B cell (primary cell): ENCODE measurements around the gene DYDC2. TPM values are rescaled to one million over a fixed set of nuclear protein-coding genes. Genes with fewer than 3 reads are reported as not detected.

ENCODE experiments used
- ATAC-seq: fragments of 200-7000 bp; cut with Tn5 transposase; one replicate; pipeline ENCODE4 v1.10.0; 2021; ENCODE audit warnings: low read depth, mild to moderate bottlenecking, moderate number of reproducible peaks, moderate library complexity
- CTCF ChIA-PET: fragments of 350-600 bp; sonication (Branson Sonifier 250); formaldehyde crosslinking; loops from one replicate; lab custom pipeline; 2021; ENCODE audit warnings: antibody characterized with exemption, inconsistent platforms; lab: Charles Lee
- POLR2A ChIA-PET: fragments of 350-600 bp; sonication (Branson Sonifier 250); formaldehyde crosslinking; loops from one replicate; lab custom pipeline; 2021; ENCODE audit warnings: antibody characterized with exemption; lab: Charles Lee
- DNase-seq: peaks from one replicate; pipeline ENCODE4 v3.0.0; 2013
- H2AFZ ChIP-seq: 2 replicates; pipeline ENCODE4 v1.6.1; 2012; ENCODE audit warnings: mild to moderate bottlenecking, low read depth, low read length; ENCODE audit not compliant: insufficient read depth, poor library complexity, severe bottlenecking
- H3K27ac ChIP-seq, 2 donors: 1 replicate in 1 of 2; 2 replicates in 1 of 2; pipeline ENCODE4 v1.5.1; 2012 to 2013; ENCODE audit warnings: low read length in 2 of 2, mild to moderate bottlenecking in 2 of 2, moderate library complexity in 1 of 2
- H3K27me3 ChIP-seq, 4 experiments: fragments of 200-600 bp in 1 of 4; sonication (generic) in 1 of 4; replicated peaks in 1 of 4; 1 replicate in 2 of 4; 2 replicates in 2 of 4; pipeline versions ENCODE4 v1.6.1 to v1.7.0; 2013 to 2016; ENCODE audit warnings: low read length in 3 of 4, mild to moderate bottlenecking in 2 of 4, mixed read lengths in 1 of 4, moderate library complexity in 1 of 4; ENCODE audit not compliant: insufficient read depth in 4 of 4, control insufficient read depth in 3 of 4; ENCODE audit errors: control extremely low read depth in 1 of 4
- H3K36me3 ChIP-seq, 2 experiments: replicated peaks in 1 of 2; 1 replicate in 1 of 2; 2 replicates in 1 of 2; pipeline versions ENCODE4 v1.6.1 to v1.7.1; 2013; ENCODE audit warnings: low read length in 1 of 2; ENCODE audit not compliant: insufficient read depth in 2 of 2, control insufficient read depth in 1 of 2; ENCODE audit errors: control extremely low read depth in 1 of 2, extremely low read depth in 1 of 2
- H3K4me1 ChIP-seq, 2 donors: fragments of 200-600 bp in 1 of 2; sonication (generic) in 1 of 2; 1 replicate in 1 of 2; 2 replicates in 1 of 2; pipeline versions ENCODE4 v1.5.1 to v1.6.1; 2013 to 2017; ENCODE audit warnings: low read length in 2 of 2; ENCODE audit not compliant: control insufficient read depth in 2 of 2, insufficient read depth in 2 of 2
- H3K4me2 ChIP-seq: replicated peaks from 2 replicates; pipeline ENCODE3; 2012; ENCODE audit warnings: mild to moderate bottlenecking, low read depth, low read length; ENCODE audit not compliant: poor library complexity, severe bottlenecking
- H3K4me3 ChIP-seq, 5 experiments: fragments of 200-600 bp in 1 of 5; sonication (generic) in 1 of 5; 1 replicate in 3 of 5; 2 replicates in 2 of 5; pipeline versions ENCODE4 v1.5.1 to v1.7.0; 2011 to 2016; ENCODE audit warnings: low read length in 4 of 5, mild to moderate bottlenecking in 4 of 5, low read depth in 2 of 5, control low read depth in 1 of 5, moderate library complexity in 1 of 5; ENCODE audit not compliant: insufficient read depth in 1 of 5; ENCODE audit errors: control extremely low read depth in 1 of 5, extremely low read depth in 1 of 5
- H3K79me2 ChIP-seq: fragments of 200-600 bp; sonication (generic); one replicate; pipeline ENCODE4 v1.6.0; 2016; ENCODE audit warnings: low read length; ENCODE audit not compliant: control insufficient read depth, insufficient read depth
- H3K9ac ChIP-seq: fragments of 200-600 bp; sonication (generic); 2 replicates; pipeline ENCODE4 v1.6.1; 2017; ENCODE audit warnings: mild to moderate bottlenecking, low read length, moderate library complexity
- H3K9me3 ChIP-seq, 3 donors: one replicate each; pipeline versions ENCODE4 v1.6.1 to v1.7.1; 2013; ENCODE audit warnings: low read length in 2 of 3; ENCODE audit not compliant: control insufficient read depth in 2 of 3, insufficient read depth in 1 of 3; ENCODE audit errors: control extremely low read depth in 1 of 3
- H4K20me1 ChIP-seq: 2 replicates; pipeline ENCODE4 v1.6.0; 2012; ENCODE audit warnings: mild to moderate bottlenecking, low read length; ENCODE audit not compliant: insufficient read depth, control insufficient read depth, poor library complexity, severe bottlenecking
- H3K27ac Mint-ChIP-seq: one replicate; pipeline ENCODE4 v1.8.0; 2021; ENCODE audit warnings: mixed read lengths
- H3K27me3 Mint-ChIP-seq: one replicate; pipeline ENCODE4 v1.8.0; 2021; ENCODE audit warnings: mixed read lengths
- H3K4me1 Mint-ChIP-seq: one replicate; pipeline ENCODE4 v1.8.0; 2021; ENCODE audit warnings: mixed read lengths
- H3K4me3 Mint-ChIP-seq: one replicate; pipeline ENCODE4 v1.8.0; 2021; ENCODE audit warnings: mixed read lengths
- H3K9me3 Mint-ChIP-seq: one replicate; pipeline ENCODE4 v1.8.0; 2022; ENCODE audit warnings: mixed read lengths; ENCODE audit not compliant: insufficient read depth
- EZH2 ChIP-seq: IDR thresholded peaks from 2 replicates; pipeline ENCODE4 v1.6.1; 2012; ENCODE audit warnings: borderline replicate concordance, low read depth, mild to moderate bottlenecking, moderate library complexity, low read length; ENCODE audit not compliant: insufficient read depth, poor library complexity, severe bottlenecking
- WGBS: methylation state at CpG from one replicate; pipeline ENCODE4 v1.1.5; 2013; ENCODE audit warnings: missing lambda C conversion rate; ENCODE audit not compliant: insufficient coverage; 5-methylcytosine and 5-hydroxymethylcytosine counted together
- intact Hi-C: fragments of 100-400 bp; cut with micrococcal nuclease; formaldehyde crosslinking; loops from one replicate; pipeline ENCODE4 v1.10.0; 2022
- polyA minus RNA-seq: library from RNA; depleted of rRNA, polyadenylated mRNA; stranded (reverse); fragments of >200 nt; gene quantifications from 2 replicates; pipeline ENCODE4 v1.2.3, GENCODE V29; 2012
- polyA plus RNA-seq: library from polyadenylated mRNA; depleted of rRNA; stranded (reverse); fragments of >200 nt; gene quantifications from 2 replicates; pipeline ENCODE4 v1.2.3, GENCODE V29; 2012
- total RNA-seq, 2 donors: library from RNA; stranded (reverse); fragments of 120-200 nt in 1 of 2; gene quantifications; 1 replicate in 1 of 2; 2 replicates in 1 of 2; pipeline versions ENCODE4 v1.2.3 to v1.2.4, GENCODE V29; 2013 to 2022
- TF ChIP-seq, protein P1 (sequence below): fragments of 200-600 bp; IDR thresholded peaks from one replicate; pipeline ENCODE4 v1.8.0; 2022; ENCODE audit warnings: antibody characterized with exemption, mild to moderate bottlenecking

The DYDC2 gene
- total RNA-seq: not detected in 2 replicates
- not detected for total RNA-seq (2013)
- not detected in 2 replicates for polyA plus RNA-seq
- not detected in 2 replicates for polyA minus RNA-seq

GRCh38 chr10:80356563-80356988, at the start of gene DYDC2, which contains the start of gene DYDC1:
DYDC2 (plus strand) TSS chr10:80356781; CDS start chr10:80362444, 5,663 bp downstream.
DYDC1 (minus strand) TSS chr10:80356755; CDS start chr10:80352601, 4,154 bp downstream.
- Histone ChIP-seq H3K79me2 (no peaks in the 10 kb centered on the region), H3K36me3 (no peaks in the 10 kb centered on the region), H2AFZ (peak within 1 kb of the TSS; percentile 68), H3K27me3 (peaks cover 0 to 19% (median 8%) of the 10 kb centered on the region in 4 experiments), H3K4me3 (peak within 1 kb of the TSS in 3 of 5 experiments; percentile 20 to 41 (median 36)), H3K9ac (peak within 1 kb of the TSS; percentile 37), H3K4me1 (peaks cover 4 to 9% of the 10 kb centered on the region in 2 donors), H3K9me3 (peaks cover 0 to 4% (median 0%) of the 10 kb centered on the region in 3 donors), H4K20me1 (no peaks in the 10 kb centered on the region), H3K27ac (no peak within 1 kb of the TSS), H3K4me2 (peak within 1 kb of the TSS; percentile 73)
- POLR2A ChIA-PET: no interaction called here
- Mint-ChIP-seq H3K4me1 (peaks cover 13% of the 10 kb centered on the region), H3K27ac (no peak within 1 kb of the TSS), H3K27me3 (peaks cover 32% of the 10 kb centered on the region), H3K4me3 (peak within 1 kb of the TSS; percentile 81), H3K9me3 (no peaks in the 10 kb centered on the region)
- CTCF ChIA-PET: no interaction called here
- TF ChIP-seq, protein P1, sequence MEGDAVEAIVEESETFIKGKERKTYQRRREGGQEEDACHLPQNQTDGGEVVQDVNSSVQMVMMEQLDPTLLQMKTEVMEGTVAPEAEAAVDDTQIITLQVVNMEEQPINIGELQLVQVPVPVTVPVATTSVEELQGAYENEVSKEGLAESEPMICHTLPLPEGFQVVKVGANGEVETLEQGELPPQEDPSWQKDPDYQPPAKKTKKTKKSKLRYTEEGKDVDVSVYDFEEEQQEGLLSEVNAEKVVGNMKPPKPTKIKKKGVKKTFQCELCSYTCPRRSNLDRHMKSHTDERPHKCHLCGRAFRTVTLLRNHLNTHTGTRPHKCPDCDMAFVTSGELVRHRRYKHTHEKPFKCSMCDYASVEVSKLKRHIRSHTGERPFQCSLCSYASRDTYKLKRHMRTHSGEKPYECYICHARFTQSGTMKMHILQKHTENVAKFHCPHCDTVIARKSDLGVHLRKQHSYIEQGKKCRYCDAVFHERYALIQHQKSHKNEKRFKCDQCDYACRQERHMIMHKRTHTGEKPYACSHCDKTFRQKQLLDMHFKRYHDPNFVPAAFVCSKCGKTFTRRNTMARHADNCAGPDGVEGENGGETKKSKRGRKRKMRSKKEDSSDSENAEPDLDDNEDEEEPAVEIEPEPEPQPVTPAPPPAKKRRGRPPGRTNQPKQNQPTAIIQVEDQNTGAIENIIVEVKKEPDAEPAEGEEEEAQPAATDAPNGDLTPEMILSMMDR: no peak
- no peak for TF ChIP-seq EZH2
- ATAC-seq: peak; percentile 45
- DNase-seq: peak; percentile 26
- whole genome bisulfite sequencing: 6% methylated on average over 41 of the region's 43 CpGs
- intact Hi-C loops: no loop called here

GRCh38 chr10:80313523-80313922, 43.1 kb upstream of the DYDC2 start:
- Mint-ChIP-seq H3K27ac (no peak overlapping the region), H3K9me3 (peaks cover 4% of the 10 kb centered on the region), H3K4me3 (no peak overlapping the region), H3K27me3 (peaks cover 8% of the 10 kb centered on the region), H3K4me1 (peaks cover 1% of the 10 kb centered on the region)
- CTCF ChIA-PET: no interaction called here
- WGBS: 90% methylated on average over 5 of the region's 5 CpGs
- no peaks in the 10 kb centered on the region for H3K27me3 ChIP-seq
- peaks cover 0 to 7% (median 1%) of the 10 kb centered on the region in 3 donors for H3K9me3 ChIP-seq
- POLR2A ChIA-PET: no interaction called here
- no peak for DNase-seq
- H2AFZ ChIP-seq: no peak overlapping the region
- ATAC-seq: no peak
- no peak for TF ChIP-seq EZH2
- TF ChIP-seq, protein P1: no peak
- intact Hi-C loops: no loop called here
- no peaks in the 10 kb centered on the region for H4K20me1 ChIP-seq
- H3K4me1 ChIP-seq: no peaks in the 10 kb centered on the region
- H3K27ac ChIP-seq: no peak overlapping the region
- H3K4me2 ChIP-seq: no peak overlapping the region
- H3K79me2 ChIP-seq: no peaks in the 10 kb centered on the region
- no peak overlapping the region for H3K9ac ChIP-seq
- no peaks in the 10 kb centered on the region for H3K36me3 ChIP-seq
- H3K4me3 ChIP-seq: no peak overlapping the region
